Measurements from ENCODE around the gene ADIPOQ.
"Not testable (repeated sequence)": the region's sequence is repeated elsewhere in the genome, so short reads cannot be mapped to it uniquely, and the experiment has no call there.

Gene ADIPOQ

GRCh38 chr3:186902154-186902553 lies 59.6 kb downstream of the ADIPOQ start:
- no peak for DNase-seq (ENCODE audit: low read depth in 2 of 2)

GRCh38 chr3:186902713-186903112 lies 60.2 kb downstream of the ADIPOQ start:
- no peak for DNase-seq (ENCODE audit: low read depth in 2 of 2)

GRCh38 chr3:186903676-186904075 lies 61.2 kb downstream of the ADIPOQ start:
- not testable (repeated sequence) for DNase-seq (ENCODE audit: low read depth in 2 of 2)

- DNase-seq (ENCODE audit: low read depth in 2 of 2): not testable (repeated sequence)
Measured at GRCh38 chr3:186907075-186907474, 64.6 kb downstream of the ADIPOQ start.
